Measurements from ENCODE around the gene ATF6B.

Gene ATF6B

DNA sequence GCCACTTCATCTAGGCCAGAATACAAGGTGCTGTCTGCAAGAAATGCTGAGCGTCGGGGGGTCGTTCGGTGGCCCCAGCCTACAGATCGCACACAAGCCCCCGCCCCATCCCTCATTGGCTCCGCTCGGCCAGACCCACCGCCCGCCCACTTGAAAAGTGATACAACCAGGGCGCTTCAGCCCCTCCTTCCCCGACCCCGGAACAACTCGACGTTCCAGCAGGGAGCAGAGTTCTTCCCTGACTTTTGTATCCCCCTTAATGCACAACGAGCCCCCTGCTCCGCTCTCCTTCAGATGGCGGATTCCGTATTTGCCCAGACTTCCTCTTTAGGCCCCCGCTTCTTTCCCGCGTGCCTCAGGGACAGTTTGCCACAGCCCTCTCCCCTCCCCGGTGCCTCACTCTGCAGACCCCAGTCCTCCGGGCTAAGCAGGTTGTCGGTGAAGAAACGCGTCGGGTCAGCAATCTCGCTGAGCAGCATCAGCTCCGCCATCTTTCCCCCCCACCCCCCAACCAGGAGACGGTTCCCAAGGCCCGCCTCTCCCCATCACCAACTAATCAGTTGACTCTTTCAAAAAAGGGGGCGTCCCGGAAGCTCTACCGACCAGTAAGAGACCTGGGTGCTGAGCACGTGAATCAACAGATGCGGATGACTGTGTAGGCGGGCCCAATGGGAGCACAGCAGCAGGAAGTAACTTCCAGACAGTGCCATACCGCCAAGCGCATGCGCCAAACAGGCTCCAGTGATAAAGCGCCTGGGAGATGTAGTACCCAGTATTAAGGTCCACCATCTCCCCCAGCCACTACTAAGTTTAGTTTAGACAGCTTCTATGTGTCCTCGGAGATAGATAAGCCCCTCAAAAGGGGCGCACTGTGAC is at the start of gene ATF6B:
TSS of gene ATF6B (minus strand) at position 530 of the 876 bp plus-strand sequence. CDS start at position 491, 39 bp downstream.
- peak; percentile 99 for DNase-seq

DNA sequence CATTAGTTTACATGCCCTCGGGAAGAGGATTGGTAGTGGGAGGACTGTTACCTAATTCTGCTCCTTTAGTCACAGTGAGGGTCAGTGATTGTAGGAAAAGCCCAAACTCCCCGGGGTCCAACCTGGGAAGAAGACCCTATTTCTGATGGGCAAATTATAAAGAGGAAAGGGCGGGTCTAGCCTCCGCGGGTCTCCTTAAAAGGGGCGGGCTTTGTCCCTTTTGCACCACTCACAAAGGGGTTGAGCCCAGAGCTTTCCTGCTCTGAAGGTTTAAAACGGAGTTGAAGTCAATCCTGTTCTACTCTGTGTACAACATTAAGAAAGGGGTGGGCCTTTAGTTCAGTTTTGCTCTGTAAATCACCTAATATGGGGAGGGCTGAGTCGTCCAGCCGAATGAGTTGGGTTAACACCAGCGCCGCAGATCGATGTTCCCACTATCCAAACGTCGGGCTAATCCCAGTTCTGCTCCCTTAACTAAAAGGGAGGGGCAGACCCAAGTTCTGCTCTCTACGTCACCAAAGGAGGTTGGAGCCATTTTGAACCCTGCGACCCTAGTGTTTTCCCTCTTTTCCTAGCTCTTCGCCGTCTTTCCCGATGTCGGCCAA is 49.2 kb upstream of the ATF6B start:
- DNase-seq: peak; percentile 63

DNA sequence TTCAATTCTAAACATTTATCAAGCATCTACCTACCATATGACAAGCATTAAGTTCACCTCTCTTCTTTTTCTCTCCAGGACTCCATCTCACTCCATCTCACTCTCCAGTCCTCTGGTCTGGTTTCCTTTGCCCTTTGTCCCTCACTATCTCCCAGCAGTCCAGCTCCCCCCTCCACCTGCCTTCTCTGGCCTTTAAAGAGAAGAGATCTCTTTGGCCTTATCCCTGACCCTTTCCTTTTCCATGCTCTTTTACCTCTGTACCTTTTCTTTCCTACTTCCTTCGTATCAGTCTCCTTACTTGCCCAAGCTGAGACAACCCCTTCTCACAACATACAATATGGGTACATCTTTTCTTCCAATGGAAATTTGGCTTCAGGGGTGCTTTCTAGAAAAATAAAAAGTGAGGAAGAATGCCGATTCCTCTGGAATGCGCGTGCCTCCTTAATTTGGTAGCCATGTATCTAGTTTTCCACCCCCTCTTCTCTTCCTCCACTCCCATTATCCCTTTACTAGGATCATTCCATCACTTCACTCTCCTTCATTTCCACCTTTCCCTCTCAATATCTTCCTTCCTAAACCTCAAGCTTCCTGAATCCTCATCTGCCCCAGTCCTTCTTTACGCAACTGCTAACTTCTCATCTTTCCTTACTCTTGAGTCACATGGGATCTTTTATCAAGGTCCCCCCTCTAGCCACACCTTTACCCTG is 48.6 kb upstream of the ATF6B start:
- no peak for DNase-seq

DNA sequence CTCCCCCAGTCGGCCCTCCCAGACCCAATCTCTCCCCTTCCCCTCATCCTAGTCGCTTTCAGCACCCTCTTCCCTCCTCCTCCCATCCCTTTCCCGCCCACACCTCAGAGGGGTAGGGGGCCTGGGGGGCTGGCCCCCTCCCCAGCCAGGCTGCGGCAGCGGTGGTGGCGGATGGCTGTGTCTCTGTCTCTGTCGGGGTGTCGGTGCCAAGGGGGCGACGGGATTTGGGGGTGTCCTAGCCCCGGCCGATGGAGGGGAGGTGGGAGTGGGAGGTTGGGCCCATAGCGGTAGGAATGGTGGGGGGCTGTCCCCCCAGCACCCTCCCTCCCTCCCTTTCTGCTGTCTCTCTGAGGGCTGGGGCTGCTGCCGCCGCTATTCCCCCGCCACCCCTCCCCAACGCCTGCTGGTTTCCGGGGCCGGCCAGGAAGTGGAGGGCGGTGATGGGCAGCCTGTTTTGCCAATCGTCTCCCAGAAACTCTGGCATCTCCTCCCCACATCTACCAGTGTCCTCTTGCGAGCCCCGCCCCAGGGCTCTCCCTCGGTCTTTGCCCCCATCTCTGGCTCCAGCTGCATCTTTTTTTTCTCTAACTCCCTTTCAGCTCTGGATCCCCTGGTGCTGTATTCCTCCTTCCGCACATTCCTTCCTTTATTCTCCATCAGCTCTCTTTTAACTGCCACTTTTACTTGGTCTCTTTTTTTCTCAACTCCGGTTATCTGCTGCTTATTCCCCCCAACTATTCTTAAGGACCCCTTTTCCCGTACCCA is 47.8 kb upstream of the ATF6B start, which contains the start of gene AGPAT1:
TSS of gene AGPAT1 (minus strand) at position 374 of the 765 bp plus-strand sequence. CDS start 4,588 bp downstream, outside the sequence.
- DNase-seq: peak; percentile 98

DNA sequence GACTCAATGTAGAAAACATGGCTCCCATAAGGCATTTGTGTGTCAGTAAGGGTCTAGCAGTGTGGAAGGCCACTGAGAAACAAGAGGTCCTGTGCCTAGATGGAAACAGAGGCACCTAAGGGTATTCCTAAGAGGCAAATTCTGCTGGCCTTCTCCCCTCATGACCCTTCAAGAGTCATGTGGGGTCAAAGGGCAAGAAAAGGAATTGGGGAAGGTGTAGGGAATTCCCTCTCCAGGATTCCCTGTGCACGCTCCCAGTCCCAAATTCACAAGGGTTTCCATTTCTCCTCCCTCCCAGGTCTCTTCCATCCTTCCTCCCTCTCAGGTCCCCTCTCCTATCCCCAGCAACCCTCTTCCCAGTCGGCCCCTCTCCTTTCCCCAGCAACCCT is 47.3 kb upstream of the ATF6B start:
- DNase-seq: no peak

DNA sequence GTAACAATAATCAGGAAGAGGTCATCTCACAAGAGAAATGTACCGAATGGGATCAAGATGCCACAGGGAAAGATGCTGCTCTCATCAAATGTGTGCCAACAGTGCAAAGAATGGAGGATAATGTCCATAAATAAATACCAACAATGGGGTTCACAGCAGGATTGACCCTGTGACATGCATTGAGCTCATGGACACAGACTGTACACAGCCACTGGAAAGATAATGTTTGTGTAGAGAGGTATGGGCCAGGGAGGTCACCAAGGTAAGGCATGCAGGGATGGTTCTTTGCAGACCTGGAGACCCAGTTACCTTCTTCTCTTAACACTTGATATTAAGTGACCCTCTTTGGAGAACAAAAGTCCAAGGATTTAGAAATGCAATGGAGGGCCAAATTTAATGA is 46.4 kb upstream of the ATF6B start:
- DNase-seq: no peak

DNA sequence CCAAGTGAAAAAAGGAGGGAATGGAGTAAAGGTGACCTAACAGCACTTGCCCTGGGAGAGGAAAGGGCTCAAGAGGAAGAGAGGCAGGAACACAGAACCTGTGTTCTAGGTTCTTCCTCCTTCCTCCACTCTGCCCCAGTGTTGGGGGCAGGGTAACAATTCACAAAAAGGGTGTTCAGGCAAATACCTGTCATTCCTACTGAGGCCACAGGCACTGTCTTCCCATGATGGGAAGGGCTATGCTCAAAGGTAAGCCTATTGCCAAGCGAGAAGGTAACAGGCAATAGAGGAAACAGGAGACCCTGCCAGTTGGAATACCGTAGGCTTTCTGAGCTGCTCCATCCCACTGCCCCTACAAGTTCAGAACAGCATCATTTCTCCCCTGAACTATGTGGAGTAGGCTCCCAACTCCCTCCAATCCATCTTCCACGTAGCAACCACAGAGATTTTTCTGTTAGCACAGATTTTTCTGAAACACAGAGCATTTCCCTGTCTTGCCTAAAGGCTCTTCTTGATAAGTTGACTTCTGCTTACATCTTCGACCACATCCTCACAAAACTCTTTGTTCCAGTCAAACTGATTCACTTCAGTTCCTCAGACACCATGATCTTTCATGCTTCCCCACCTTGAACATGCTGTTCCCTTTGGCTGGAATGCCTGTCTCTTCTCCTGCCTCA is 45.1 kb upstream of the ATF6B start:
- no peak for DNase-seq

DNA sequence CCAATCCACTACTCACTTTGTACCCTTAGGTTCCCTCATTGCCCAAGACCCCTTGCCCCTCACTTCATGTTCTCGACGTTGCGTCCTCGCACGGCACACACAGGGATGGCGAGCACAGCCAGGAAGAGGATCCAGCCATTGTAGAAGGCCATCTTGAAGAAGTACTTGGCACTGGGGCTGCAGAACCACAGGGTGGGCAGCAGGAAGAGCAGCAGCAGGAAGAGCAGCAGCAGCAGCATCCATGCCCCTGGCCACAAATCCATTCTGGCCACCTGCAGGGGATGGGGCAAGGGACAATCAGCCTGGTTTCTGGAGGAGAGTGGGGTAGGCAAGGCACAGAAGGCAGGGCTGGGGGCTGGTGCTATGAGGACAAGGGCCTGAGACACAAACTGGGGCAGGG is 43.2 kb upstream of the ATF6B start:
- DNase-seq: no peak

DNA sequence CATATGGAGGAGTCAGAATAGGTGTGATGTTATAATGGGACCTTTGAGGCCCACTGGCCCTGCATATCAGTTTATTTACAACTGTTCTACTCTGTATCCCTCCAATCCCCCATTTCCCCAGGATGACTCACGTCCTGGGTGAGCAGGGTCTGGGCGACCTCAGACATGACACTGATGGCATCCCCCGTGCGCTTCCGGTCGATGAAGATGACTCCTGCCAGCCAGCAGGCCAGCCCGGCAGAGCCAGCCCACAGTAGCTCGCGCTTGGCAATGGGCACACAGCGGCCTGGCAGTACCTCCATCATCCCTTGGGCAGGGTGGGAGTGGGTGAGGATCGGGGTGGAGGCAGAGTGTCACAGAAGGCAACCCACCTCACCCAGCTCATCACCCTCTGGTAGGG is 42.2 kb upstream of the ATF6B start:
- no peak for DNase-seq

DNA sequence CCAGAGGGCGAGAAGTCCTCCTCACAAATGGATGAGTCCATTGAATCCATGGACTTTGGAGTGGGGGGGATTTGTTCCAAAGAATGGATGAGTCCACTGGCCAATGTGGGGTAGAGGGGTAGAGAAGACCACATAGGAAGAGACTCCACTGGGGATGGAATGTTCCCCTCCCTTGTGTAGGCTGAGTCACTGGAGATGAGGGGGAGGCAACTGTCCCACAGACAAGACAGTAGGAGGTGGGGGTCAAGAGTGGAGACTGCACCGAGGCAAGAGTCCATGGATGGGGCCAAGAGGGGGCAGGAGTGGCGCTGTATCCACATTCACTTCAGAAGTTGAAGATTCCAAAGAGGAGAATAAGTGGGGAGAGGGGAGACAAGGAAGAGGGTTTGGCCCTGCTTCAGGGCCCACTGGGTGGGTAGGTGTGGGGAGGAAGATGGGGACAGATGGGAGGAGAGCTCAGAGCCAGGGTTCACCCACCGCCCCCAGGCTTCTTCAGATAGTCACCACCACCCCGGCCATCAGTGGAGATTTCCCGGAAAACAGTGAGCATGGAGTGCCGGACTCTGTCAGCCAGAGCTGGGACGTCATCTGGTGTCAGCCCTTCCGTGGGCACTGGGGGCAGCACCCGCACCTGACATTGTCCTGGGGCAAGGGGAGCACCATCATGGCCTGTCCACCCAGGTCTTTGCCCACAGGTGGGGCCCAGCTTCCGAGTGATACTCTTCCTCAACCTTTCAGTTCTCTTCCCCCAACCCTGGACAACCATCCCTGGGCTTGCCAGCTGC is 41.0 kb upstream of the ATF6B start:
- DNase-seq: no peak

DNA sequence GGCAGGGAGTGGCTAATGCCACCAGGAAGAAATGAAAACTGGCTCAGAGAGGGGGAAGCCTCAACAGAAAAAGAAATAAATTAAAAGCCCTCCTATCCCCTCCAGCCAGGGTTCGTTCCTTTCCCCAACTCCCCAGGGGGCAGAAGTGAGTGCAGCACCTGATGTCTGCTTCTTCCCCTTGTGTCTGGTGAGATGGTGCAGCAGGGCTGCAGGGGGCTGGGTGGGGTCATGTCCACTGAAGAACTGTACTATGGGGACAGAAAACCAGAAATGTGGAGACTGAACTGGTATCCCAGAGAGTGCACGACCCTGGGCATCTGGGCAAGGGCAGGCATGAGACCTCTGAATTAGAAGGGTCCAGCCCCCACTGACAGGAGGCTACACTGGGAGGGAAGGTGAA is 40.3 kb upstream of the ATF6B start:
- no peak for DNase-seq

DNA sequence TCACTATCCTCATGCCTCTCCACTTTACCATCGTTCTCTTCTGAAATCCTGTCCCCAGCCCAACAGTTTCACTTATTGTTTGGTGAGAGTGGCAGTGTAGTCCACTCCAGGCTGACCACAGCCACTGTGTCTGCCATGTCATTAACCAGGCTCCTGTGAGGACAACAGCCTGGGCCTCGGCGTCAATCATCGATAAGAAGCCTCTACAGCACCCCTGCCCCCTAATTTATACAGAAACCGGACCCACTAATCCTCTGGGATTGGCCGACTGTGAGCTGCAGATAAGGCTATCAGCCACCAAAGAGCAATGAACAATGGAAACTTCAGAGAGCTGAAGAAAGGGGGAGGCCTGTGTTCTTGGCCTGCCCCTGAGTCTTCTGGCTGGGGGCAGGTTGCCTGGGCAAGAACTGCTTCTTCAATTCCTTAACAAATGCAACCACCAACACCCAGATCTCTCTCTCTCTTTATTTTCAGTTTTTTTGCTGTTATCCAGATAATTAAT is 39.8 kb upstream of the ATF6B start:
- no peak for DNase-seq

DNA sequence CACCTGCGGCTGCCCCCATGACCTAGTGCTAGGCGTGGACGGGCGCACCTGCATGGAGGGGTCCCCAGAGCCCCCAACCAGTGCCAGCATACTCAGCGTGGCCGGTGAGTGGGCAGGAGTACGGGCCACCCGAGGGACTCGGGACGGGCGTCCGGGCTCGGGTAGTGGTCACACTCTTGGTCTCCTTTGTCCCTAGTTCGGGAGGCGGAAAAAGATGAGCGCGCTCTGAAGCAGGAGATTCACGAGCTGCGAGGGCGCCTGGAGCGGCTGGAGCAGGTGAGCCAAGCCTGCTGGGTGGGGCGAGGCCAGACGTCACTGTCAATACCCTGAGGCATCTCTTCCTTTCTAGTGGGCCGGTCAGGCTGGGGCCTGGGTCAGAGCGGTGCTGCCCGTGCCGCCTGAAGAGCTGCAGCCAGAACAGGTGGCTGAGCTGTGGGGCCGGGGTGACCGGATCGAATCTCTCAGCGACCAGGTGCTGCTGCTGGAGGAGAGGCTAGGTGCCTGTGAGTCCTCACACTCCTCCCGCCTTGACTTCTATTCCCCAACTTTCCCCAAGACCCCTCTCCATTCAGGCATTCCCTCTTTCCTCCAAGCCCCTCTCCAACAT is 39.2 kb upstream of the ATF6B start:
- DNase-seq: no peak

DNA sequence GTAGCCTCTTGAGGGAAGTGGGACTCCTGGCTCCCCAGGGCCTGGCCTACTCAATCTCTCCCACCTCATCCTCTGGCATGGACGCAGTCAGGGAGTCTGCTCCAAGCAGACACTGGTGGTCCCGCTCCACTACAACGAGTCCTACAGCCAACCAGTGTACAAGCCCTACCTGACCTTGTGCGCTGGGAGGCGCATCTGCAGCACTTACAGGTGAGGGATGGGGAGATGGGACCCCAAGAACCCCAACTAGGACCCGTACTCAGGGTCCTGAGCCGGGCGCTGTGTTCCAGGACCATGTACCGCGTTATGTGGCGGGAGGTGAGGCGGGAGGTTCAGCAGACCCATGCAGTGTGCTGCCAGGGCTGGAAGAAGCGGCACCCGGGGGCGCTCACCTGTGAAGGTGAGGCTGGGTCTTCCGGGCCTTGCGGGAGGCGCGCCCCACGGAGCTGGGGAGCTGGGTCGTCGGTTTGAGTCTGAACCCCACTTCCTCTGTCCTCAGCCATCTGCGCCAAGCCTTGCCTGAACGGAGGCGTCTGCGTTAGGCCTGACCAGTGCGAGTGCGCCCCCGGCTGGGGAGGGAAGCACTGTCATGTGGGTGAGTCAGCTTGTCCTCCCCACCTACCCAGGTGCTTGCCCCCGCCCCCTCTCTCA is 38.5 kb upstream of the ATF6B start:
- no peak for DNase-seq

DNA sequence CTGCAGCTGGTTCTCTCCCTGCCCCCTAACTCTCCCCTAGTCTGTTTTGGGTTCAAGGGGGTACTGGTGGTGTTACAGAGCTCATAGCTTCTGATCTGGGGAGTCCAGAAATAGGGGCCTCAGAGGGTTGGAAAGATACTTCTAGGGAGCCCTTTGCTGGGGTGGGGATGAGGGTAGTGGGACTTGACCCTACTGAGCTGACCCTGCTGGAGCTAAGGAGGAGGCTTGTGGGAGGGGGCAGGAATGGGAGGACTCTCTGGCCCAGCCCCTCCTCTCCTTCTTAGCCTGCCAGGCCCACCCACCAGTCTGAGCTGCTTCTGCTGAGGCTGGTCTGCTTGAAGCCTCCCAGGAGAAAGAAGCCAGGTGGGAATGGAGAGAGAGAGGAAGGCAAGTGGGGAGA is 36.2 kb upstream of the ATF6B start, which contains the start of gene EGFL8:
TSS of gene EGFL8 (plus strand) at position 301 of the 400 bp plus-strand sequence. CDS start 1,571 bp downstream, outside the sequence.
- DNase-seq: no peak

DNA sequence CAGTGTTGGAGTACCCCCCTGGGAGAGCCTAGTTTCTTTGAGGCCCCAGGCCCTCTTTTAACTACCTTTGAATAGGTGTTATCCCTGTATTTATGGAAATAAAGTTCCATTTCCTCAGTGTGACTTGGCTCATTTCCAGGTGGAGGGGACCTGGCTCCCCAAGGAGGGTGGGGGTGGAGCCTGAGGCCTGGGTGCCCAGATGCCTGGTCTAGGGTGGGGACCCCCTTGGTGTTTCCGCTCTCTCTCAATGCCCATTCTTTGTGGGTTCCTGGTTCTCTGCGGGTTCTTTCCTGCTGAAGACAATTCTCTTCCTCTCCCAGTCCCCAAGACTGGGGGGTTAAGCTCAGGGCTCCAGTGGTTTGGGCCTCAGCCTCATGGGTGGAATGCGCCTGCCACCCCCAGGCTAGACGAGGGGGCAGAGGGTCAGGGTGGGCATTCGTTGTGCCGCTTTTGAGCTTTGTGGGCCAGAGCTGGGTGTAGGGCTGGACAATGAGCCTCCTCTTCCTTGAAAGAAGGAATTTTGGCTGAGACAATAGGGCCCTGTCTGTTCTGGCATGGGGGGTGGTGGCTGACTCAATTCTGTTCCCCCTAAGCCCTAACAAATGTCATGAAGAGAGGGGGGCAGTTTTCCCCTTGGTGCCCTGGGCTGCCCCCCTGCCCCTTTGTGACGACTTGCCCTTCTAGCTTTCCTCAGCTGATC is 35.7 kb upstream of the ATF6B start:
- no peak for DNase-seq

DNA sequence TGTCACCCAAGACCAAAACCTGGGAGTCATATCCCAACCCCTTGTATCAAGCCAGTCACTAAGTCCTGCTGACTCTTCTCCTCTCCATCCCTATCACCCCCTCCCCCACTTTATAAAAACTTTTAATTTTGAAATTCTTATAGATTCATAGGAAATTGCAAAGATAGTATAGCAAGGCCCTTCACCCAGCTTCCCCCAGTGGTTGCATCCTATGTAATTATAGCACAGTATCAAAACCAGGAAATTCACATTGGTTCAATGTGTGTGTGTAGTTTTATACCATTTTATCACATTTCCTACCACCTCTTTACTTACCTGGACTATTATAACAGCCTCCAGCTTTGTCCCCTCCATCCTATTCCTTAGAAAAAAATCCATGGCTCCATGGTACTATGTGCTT is 30.0 kb upstream of the ATF6B start:
- DNase-seq: no peak

DNA sequence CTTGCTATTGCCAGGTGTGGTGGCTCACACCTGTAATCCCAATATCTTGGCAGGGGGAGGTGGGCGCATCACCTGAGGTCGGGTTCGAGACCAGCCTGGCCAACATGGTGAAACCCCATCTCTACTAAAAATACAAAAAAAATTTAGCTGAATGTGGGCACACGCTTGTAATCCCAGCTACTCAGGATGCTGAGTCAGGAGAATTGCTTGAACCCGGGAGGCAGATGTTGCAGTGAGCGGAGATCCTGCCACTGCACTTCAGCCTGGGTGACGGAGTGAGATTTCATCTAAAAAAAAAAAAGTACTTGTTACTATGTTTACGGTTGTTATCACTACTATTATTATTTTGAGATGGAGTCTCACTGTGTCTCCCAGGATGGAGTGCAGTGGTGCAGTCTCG is 28.8 kb upstream of the ATF6B start:
- DNase-seq: no peak

DNA sequence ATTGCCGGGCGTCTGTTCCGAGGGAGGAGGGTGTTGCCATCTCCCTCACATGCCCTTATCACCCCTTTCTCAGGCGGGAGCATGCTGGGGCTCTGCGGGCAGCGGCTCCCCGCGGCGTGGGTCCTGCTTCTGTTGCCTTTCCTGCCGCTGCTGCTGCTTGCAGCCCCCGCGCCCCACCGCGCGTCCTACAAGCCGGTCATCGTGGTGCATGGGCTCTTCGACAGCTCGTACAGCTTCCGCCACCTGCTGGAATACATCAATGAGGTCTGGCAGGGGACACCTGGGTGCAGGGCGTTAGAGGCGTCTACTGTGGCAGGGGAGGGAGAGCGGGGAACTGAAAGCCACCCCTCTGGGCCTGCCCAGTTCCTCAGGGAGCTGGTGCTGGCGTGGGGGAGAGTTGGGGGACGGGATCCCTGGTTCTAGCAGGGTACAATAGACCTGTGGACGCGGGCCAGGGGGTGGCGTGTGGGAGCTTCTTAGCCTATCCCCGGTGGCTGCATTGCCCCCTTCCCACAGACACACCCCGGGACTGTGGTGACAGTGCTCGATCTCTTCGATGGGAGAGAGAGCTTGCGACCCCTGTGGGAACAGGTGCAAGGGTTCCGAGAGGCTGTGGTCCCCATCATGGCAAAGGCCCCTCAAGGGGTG is 26.6 kb upstream of the ATF6B start:
- DNase-seq: peak; percentile 90

Data from RPMI8226 (cell line).